Prostate gland (tissue), 2 donors: ENCODE data around the gene MPC1. TPM values are rescaled to one million over a fixed set of nuclear protein-coding genes. Genes with fewer than 3 reads are reported as not detected.
"Not testable (repeated sequence)": the region's sequence is repeated elsewhere in the genome, so short reads cannot be mapped to it uniquely, and the experiment has no call there.

Experiments
- DNase-seq: peaks from one replicate; pipeline ENCODE4 v3.0.0-alpha.2; 2019; ENCODE audit warnings: low spot score
- H3K27ac ChIP-seq, 2 donors: fragments of 200-600 bp; sonication (generic); 2 replicates each; pipeline ENCODE4 v1.5.1; 2017 to 2019
- H3K27me3 ChIP-seq: fragments of 200-600 bp; sonication (generic); replicated peaks from 2 replicates; pipeline ENCODE4 v1.5.1; 2019; ENCODE audit not compliant: insufficient read depth
- H3K36me3 ChIP-seq, 2 donors: fragments of 200-600 bp; sonication (generic); 1 replicate in 1 of 2; 2 replicates in 1 of 2; pipeline versions ENCODE4 v1.5.1 to v1.8.1; 2017 to 2019
- H3K4me1 ChIP-seq: fragments of 200-600 bp; sonication (generic); replicated peaks from 2 replicates; pipeline ENCODE4 v1.5.1; 2019
- H3K4me3 ChIP-seq, 2 donors: fragments of 200-600 bp; sonication (generic); 2 replicates each; pipeline ENCODE4 v1.5.1; 2017 to 2019
- H3K9me3 ChIP-seq: fragments of 200-600 bp; sonication (generic); 2 replicates; pipeline ENCODE4 v1.5.1; 2017
- CTCF ChIP-seq, 4 experiments: fragments of 200-600 bp in 2 of 4; fragments of 450-650 bp in 2 of 4; sonication (generic) in 2 of 4; IDR thresholded peaks; 1 replicate in 3 of 4; 2 replicates in 1 of 4; pipeline ENCODE4 v1.5.1; 2016 to 2019; ENCODE audit warnings: antibody characterized with exemption in 4 of 4, mild to moderate bottlenecking in 2 of 4, moderate library complexity in 2 of 4
- POLR2A ChIP-seq: fragments of 450-650 bp; IDR thresholded peaks from one replicate; pipeline ENCODE4 v1.6.1; 2016; ENCODE audit warnings: antibody characterized with exemption, mild to moderate bottlenecking
- POLR2AphosphoS5 ChIP-seq: sonication (generic); formaldehyde crosslinking; IDR thresholded peaks from one replicate; pipeline ENCODE4 v1.6.1; 2017; ENCODE audit warnings: antibody characterized with exemption
- WGBS: methylation state at CpG from one replicate; pipeline ENCODE4 v1.1.5; 2018; 5-methylcytosine and 5-hydroxymethylcytosine counted together
- intact Hi-C: fragments of 100-400 bp; cut with DNase I; formaldehyde crosslinking; loops from one replicate; pipeline ENCODE4 v1.14.2; 2022
- total RNA-seq, 2 donors: library from RNA; depleted of rRNA; stranded (reverse); fragments of >200 nt; gene quantifications; one replicate each; pipeline ENCODE4 v1.1.0, GENCODE V29; 2016

Gene MPC1
- total RNA-seq, 2 donors from 2014 or later = 25.3 to 58.9 TPM

- peaks cover 1% of the 10 kb centered on the region for H3K4me1 ChIP-seq
- 86% methylated on average over 6 of the region's 6 CpGs for WGBS
- H3K27ac ChIP-seq = no peak overlapping the region
- DNase-seq = no peak
- H3K27me3 ChIP-seq = no peaks in the 10 kb centered on the region
- intact Hi-C loops = no loop called here
- no peaks in the 10 kb centered on the region for H3K9me3 ChIP-seq
- no peak for TF ChIP-seq POLR2AphosphoS5
- TF ChIP-seq CTCF (IDR thresholded peaks at IDR 0.05) = no peak
- no peak for TF ChIP-seq POLR2A
- H3K36me3 ChIP-seq = no peaks in the 10 kb centered on the region
- H3K4me3 ChIP-seq = no peak overlapping the region
These were observed 34.3 kb downstream of the MPC1 start for GRCh38 chr6:166348305-166348949.

GRCh38 chr6:166346965-166347364 is 35.8 kb downstream of the MPC1 start:
- no peak for TF ChIP-seq CTCF (IDR thresholded peaks at IDR 0.05)
- no peak for TF ChIP-seq POLR2A
- TF ChIP-seq POLR2AphosphoS5 = no peak

GRCh38 chr6:166346449-166346848 is 36.3 kb downstream of the MPC1 start:
- no peak for TF ChIP-seq CTCF (IDR thresholded peaks at IDR 0.05)
- TF ChIP-seq POLR2AphosphoS5 = no peak
- Histone ChIP-seq H3K36me3 (no peaks in the 10 kb centered on the region), H3K4me3 (no peak overlapping the region), H3K4me1 (peaks cover 5% of the 10 kb centered on the region), H3K27ac (no peak overlapping the region), H3K27me3 (no peaks in the 10 kb centered on the region), H3K9me3 (no peaks in the 10 kb centered on the region)
- WGBS = 90% methylated on average over 3 of the region's 3 CpGs
- intact Hi-C loops = no loop called here
- no peak for DNase-seq

More at GRCh38 chr6:166346965-166347364, 35.8 kb downstream of the MPC1 start:
- DNase-seq = no peak
- Histone ChIP-seq H3K4me1 (peaks cover 5% of the 10 kb centered on the region), H3K9me3 (no peaks in the 10 kb centered on the region), H3K27me3 (no peaks in the 10 kb centered on the region), H3K27ac (no peak overlapping the region), H3K36me3 (no peaks in the 10 kb centered on the region), H3K4me3 (no peak overlapping the region)
- intact Hi-C loops = no loop called here

GRCh38 chr6:166345672-166346071 is 37.1 kb downstream of the MPC1 start:
- WGBS = 84% methylated on average over 9 of the region's 9 CpGs
- H3K36me3 ChIP-seq, H3K27ac ChIP-seq, H3K4me1 ChIP-seq, H3K27me3 ChIP-seq, intact Hi-C loops, DNase-seq, H3K9me3 ChIP-seq, H3K4me3 ChIP-seq: not testable (repeated sequence)

- DNase-seq = not testable (repeated sequence)
- 67% methylated on average over 2 of the region's 2 CpGs for WGBS
These were observed 37.8 kb downstream of the MPC1 start for GRCh38 chr6:166344921-166345320.

GRCh38 chr6:166344240-166344639 is 38.5 kb downstream of the MPC1 start:
- DNase-seq = no peak
- peaks cover 16% of the 10 kb centered on the region for H3K4me1 ChIP-seq
- intact Hi-C loops = loop anchor here (5.0 kb wide), 1 partner anchor 38 kb away; the partner anchor contains the start of gene MPC1
- no peaks in the 10 kb centered on the region for H3K36me3 ChIP-seq
- H3K9me3 ChIP-seq = no peaks in the 10 kb centered on the region
- H3K27me3 ChIP-seq = no peaks in the 10 kb centered on the region
- no peak for TF ChIP-seq CTCF (IDR thresholded peaks at IDR 0.05)
- TF ChIP-seq POLR2A = no peak
- no peak for TF ChIP-seq POLR2AphosphoS5
- H3K4me3 ChIP-seq = no peak overlapping the region
- 95% methylated on average over 8 of the region's 8 CpGs for WGBS
- no peak overlapping the region for H3K27ac ChIP-seq

More at GRCh38 chr6:166344921-166345320, 37.8 kb downstream of the MPC1 start:
- intact Hi-C loops = loop anchor here (5.0 kb wide), 1 partner anchor 37 kb away; the partner anchor contains the start of gene MPC1
- not testable (repeated sequence) for H3K9me3 ChIP-seq, H3K4me3 ChIP-seq, H3K36me3 ChIP-seq, H3K27ac ChIP-seq, H3K27me3 ChIP-seq
- H3K4me1 ChIP-seq = peaks cover 16% of the 10 kb centered on the region
